ENCODE data around the gene ADAM21.
"Not testable (repeated sequence)": the region's sequence is repeated elsewhere in the genome, so short reads cannot be mapped to it uniquely, and the experiment has no call there.

Gene ADAM21

GRCh38 chr14:70448633-70449340 lies 3.2 kb upstream of the ADAM21 start:
- H3K4me3 ChIP-seq (replicated peaks; ENCODE audit: insufficient read depth, low read length), result no peak overlapping the region
- H3K27ac ChIP-seq (replicated peaks), result no peak overlapping the region
- H3K27me3 ChIP-seq (ENCODE audit: insufficient read depth, poor library complexity, severe bottlenecking), result no peaks in the 10 kb centered on the region
- no peak for TF ChIP-seq GABPA (IDR thresholded peaks at IDR 0.05; ENCODE audit: low read depth)
- TF ChIP-seq CTCF (IDR thresholded peaks at IDR 0.05; ENCODE audit: insufficient read depth, low read length), result no peak
- TF ChIP-seq REST (IDR thresholded peaks at IDR 0.05; ENCODE audit: insufficient replicate concordance, low read depth), result no peak
- no peak for TF ChIP-seq POLR2AphosphoS5 (IDR thresholded peaks at IDR 0.05; ENCODE audit: low read depth)
- TF ChIP-seq SPI1 (IDR thresholded peaks at IDR 0.05; ENCODE audit: borderline replicate concordance, low read depth), result no peak
- no peak for DNase-seq (ENCODE audit: low read depth in 1 of 2, low spot score in 1 of 2)

GRCh38 chr14:70454731-70455130 lies 2.8 kb downstream of the ADAM21 start:
- Histone ChIP-seq H3K27ac (replicated peaks) (no peak overlapping the region), H3K4me3 (replicated peaks; ENCODE audit: insufficient read depth, low read length) (no peak overlapping the region), H3K27me3 (ENCODE audit: insufficient read depth, poor library complexity, severe bottlenecking) (no peaks in the 10 kb centered on the region)
- no peak for DNase-seq (ENCODE audit: low read depth in 1 of 2, low spot score in 1 of 2)
- no peak for TF ChIP-seq CTCF (IDR thresholded peaks at IDR 0.05; ENCODE audit: insufficient read depth, low read length)
- TF ChIP-seq POLR2AphosphoS5 (IDR thresholded peaks at IDR 0.05; ENCODE audit: low read depth), result no peak
- TF ChIP-seq GABPA (IDR thresholded peaks at IDR 0.05; ENCODE audit: low read depth), result no peak
- TF ChIP-seq SPI1 (IDR thresholded peaks at IDR 0.05; ENCODE audit: borderline replicate concordance, low read depth), result no peak
- no peak for TF ChIP-seq REST (IDR thresholded peaks at IDR 0.05; ENCODE audit: insufficient replicate concordance, low read depth)

- H3K4me3 ChIP-seq (replicated peaks; ENCODE audit: insufficient read depth, low read length), result no peak overlapping the region
- no peaks in the 10 kb centered on the region for H3K27me3 ChIP-seq (ENCODE audit: insufficient read depth, poor library complexity, severe bottlenecking)
- DNase-seq (ENCODE audit: low read depth in 1 of 2, low spot score in 1 of 2), result no peak
- TF ChIP-seq GABPA (IDR thresholded peaks at IDR 0.05; ENCODE audit: low read depth), result no peak
- TF ChIP-seq SPI1 (IDR thresholded peaks at IDR 0.05; ENCODE audit: borderline replicate concordance, low read depth), result no peak
- no peak for TF ChIP-seq POLR2AphosphoS5 (IDR thresholded peaks at IDR 0.05; ENCODE audit: low read depth)
- no peak for TF ChIP-seq REST (IDR thresholded peaks at IDR 0.05; ENCODE audit: insufficient replicate concordance, low read depth)
- no peak for TF ChIP-seq CTCF (IDR thresholded peaks at IDR 0.05; ENCODE audit: insufficient read depth, low read length)
- no peak overlapping the region for H3K27ac ChIP-seq (replicated peaks)
Observed at GRCh38 chr14:70468731-70469130, 16.8 kb downstream of the ADAM21 start.

GRCh38 chr14:70470863-70471563 lies 19.0 kb downstream of the ADAM21 start:
- not testable (repeated sequence) for H3K27me3 ChIP-seq (ENCODE audit: insufficient read depth, poor library complexity, severe bottlenecking); H3K27ac ChIP-seq (replicated peaks); DNase-seq (ENCODE audit: low read depth in 1 of 2, low spot score in 1 of 2); H3K4me3 ChIP-seq (replicated peaks; ENCODE audit: insufficient read depth, low read length)
